Heart right ventricle (tissue), 16 donors: Measurements from ENCODE around the gene OR52B6. TPM values are rescaled to one million over a fixed set of nuclear protein-coding genes. Genes with fewer than 3 reads are reported as not detected.
"Not testable (repeated sequence)": the region's sequence is repeated elsewhere in the genome, so short reads cannot be mapped to it uniquely, and the experiment has no call there.

Source experiments
- ATAC-seq, 8 donors: fragments of 200-7000 bp; cut with Tn5 transposase; one replicate each; pipeline ENCODE4 v1.9.1; 2020; ENCODE audit warnings: mild to moderate bottlenecking in 8 of 8, moderate library complexity in 8 of 8, moderate number of reproducible peaks in 1 of 8
- DNase-seq, 2 donors: peaks; one replicate each; pipeline ENCODE4 v3.0.0-alpha.2; 2020
- H3K27ac ChIP-seq, 10 donors: fragments of 200-600 bp; sonication (generic) in 2 of 10; one replicate each; pipeline versions ENCODE4 v1.5.0 to v1.8.0; 2020 to 2022; ENCODE audit warnings: mild to moderate bottlenecking in 3 of 10
- H3K27me3 ChIP-seq, 7 donors: fragments of 200-600 bp; one replicate each; pipeline ENCODE4 v1.8.0; 2021 to 2022; ENCODE audit warnings: mild to moderate bottlenecking in 2 of 7
- H3K36me3 ChIP-seq, 9 donors: fragments of 200-600 bp; sonication (generic) in 1 of 9; one replicate each; pipeline versions ENCODE4 v1.5.0 to v1.8.0; 2020 to 2022; ENCODE audit warnings: mild to moderate bottlenecking in 2 of 9
- H3K4me1 ChIP-seq, 9 donors: fragments of 200-600 bp; sonication (generic) in 1 of 9; one replicate each; pipeline versions ENCODE4 v1.5.0 to v1.8.0; 2020 to 2022; ENCODE audit warnings: mild to moderate bottlenecking in 4 of 9
- H3K4me3 ChIP-seq, 10 donors: fragments of 200-600 bp; sonication (generic) in 2 of 10; one replicate each; pipeline versions ENCODE4 v1.5.0 to v1.8.0; 2020 to 2022; ENCODE audit warnings: mild to moderate bottlenecking in 7 of 10, moderate library complexity in 2 of 10
- H3K9me3 ChIP-seq, 11 donors: fragments of 200-600 bp in 10 of 11; sonication (generic) in 2 of 11; one replicate each; pipeline versions ENCODE4 v1.5.0 to v1.8.0; 2013 to 2022; ENCODE audit warnings: mild to moderate bottlenecking in 2 of 11, control low read depth in 1 of 11, moderate library complexity in 1 of 11
- WGBS, 2 donors: extraction: QIAGEN DNeasy Blood & Tissue Kit; methylation state at CpG; one replicate each; pipeline ENCODE4 v1.1.7; 2013; ENCODE audit warnings: inconsistent platforms in 1 of 2; 5-methylcytosine and 5-hydroxymethylcytosine counted together
- intact Hi-C, 10 donors: fragments of 100-400 bp; cut with DNase I; formaldehyde crosslinking; loops; one replicate each; pipeline versions ENCODE4 v1.11.1 to v1.14.2; 2022
- polyA plus RNA-seq, 2 donors: library from polyadenylated mRNA; stranded (reverse); fragments of 200-250 nt; gene quantifications; one replicate each; pipeline ENCODE4 v1.2.3, GENCODE V29; 2013
- total RNA-seq, 10 donors: library from RNA; stranded (reverse); fragmentation: NEBNext Ultra II Directional in 3 of 10; extraction: Animal tissue kit (Norgen Biotek cat#: 25700) in 3 of 10; gene quantifications; one replicate each; pipeline versions ENCODE4 v1.2.1 to v1.2.4, GENCODE V29; 2021 to 2023
- TF ChIP-seq, protein P1 (sequence below), 9 donors: fragments of 200-600 bp; sonication (generic) in 2 of 9; IDR thresholded peaks; one replicate each; pipeline versions ENCODE4 v1.5.0 to v1.8.0; 2021 to 2022; ENCODE audit warnings: antibody characterized with exemption in 9 of 9, mild to moderate bottlenecking in 5 of 9, moderate library complexity in 1 of 9
- donor health status: Arrhythmogenic right ventricular cardiomyopathy.
- donor health status: ischemic (EF 13 %, LVEDD 7.1; RV severe dilation, severe dysfunction).
- donor health status: healthy with polysubstance abuse.
- donor health status: DM: no; HTN: yes; CAD: no.
- donor health status: DM: no; HTN: no; CAD: no.
- donor health status: ischemic (EF 25% LVEDD 6.9; RV normal size, moderate dysfunction).
- donor health status: ischemic (EF 25% LVEDD 5.7; RV mildly dilated, moderate dysfunction).
- donor health status: healthy.
- donor health status: DM: yes; HTN: yes; CAD: no.
- donor health status: Ischemic cardiomyopathy.
- donor health status: ischemic (EF 35%, LVEDD 5.7; RV mildly dilated, moderate dysfunction).
- donor health status: nonischemic (EF 11% LVEDD 7.7; RV severe dilation, severe dysfunction).
- donor health status: DM: yes; HTN: yes; CAD: no.
- donor health status: PGD.
- donor health status: ischemic (EF 29% LVEDD 5.4; RV normal size, mild dysfunction).
- donor health status: nonischemic (EF 23%, LVEDD 6.1; RV moderate dilation, normal function).

The OR52B6 gene
- total and polyA plus RNA-seq, 12 donors = not detected

DNA sequence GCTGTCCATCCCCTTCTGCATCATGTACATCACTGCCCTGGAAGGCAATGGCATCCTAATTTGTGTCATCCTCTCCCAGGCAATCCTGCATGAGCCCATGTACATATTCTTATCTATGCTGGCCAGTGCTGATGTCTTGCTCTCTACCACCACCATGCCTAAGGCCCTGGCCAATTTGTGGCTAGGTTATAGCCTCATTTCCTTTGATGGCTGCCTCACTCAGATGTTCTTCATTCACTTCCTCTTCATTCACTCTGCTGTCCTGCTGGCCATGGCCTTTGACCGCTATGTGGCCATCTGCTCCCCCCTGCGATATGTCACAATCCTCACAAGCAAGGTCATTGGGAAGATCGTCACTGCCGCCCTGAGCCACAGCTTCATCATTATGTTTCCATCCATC is 337 bp downstream of the OR52B6 start:
- no peaks in the 10 kb centered on the region for H3K4me1 ChIP-seq
- no peak for ATAC-seq
- H3K4me3 ChIP-seq = no peak overlapping the region
- H3K27me3 ChIP-seq = no peaks in the 10 kb centered on the region
- no peak for DNase-seq
- WGBS, 2 donors = 86 to 92% methylated on average over 4 of the region's 4 CpGs
- TF ChIP-seq, protein P1, sequence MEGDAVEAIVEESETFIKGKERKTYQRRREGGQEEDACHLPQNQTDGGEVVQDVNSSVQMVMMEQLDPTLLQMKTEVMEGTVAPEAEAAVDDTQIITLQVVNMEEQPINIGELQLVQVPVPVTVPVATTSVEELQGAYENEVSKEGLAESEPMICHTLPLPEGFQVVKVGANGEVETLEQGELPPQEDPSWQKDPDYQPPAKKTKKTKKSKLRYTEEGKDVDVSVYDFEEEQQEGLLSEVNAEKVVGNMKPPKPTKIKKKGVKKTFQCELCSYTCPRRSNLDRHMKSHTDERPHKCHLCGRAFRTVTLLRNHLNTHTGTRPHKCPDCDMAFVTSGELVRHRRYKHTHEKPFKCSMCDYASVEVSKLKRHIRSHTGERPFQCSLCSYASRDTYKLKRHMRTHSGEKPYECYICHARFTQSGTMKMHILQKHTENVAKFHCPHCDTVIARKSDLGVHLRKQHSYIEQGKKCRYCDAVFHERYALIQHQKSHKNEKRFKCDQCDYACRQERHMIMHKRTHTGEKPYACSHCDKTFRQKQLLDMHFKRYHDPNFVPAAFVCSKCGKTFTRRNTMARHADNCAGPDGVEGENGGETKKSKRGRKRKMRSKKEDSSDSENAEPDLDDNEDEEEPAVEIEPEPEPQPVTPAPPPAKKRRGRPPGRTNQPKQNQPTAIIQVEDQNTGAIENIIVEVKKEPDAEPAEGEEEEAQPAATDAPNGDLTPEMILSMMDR (IDR thresholded peaks at IDR 0.05) = no peak
- no peaks in the 10 kb centered on the region for H3K9me3 ChIP-seq
- intact Hi-C loops = no loop called here
- H3K27ac ChIP-seq = no peak overlapping the region
- H3K36me3 ChIP-seq = no peaks in the 10 kb centered on the region

DNA sequence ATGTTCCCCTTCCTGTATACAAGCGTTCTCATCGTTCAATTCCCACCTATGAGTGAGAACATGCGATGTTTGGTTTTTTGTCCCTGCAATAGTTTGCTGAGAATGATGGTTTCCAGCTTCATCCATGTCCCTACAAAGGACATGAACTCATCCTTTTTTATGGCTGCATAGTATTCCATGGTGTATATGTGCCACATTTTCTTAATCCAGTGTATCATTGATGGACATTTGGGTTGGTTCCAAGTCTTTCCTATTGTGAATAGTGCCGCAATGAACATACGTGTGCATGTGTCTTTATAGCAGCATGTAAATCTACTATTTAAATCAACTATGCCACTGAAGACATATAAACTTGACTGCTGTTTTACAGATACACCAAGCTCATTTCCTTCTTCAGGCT is 3.8 kb downstream of the OR52B6 start:
- H3K27ac ChIP-seq, ATAC-seq, H3K36me3 ChIP-seq, DNase-seq, H3K4me3 ChIP-seq, H3K9me3 ChIP-seq, H3K27me3 ChIP-seq, H3K4me1 ChIP-seq, intact Hi-C loops: not testable (repeated sequence)
- 90% methylated on average over 5 of the region's 5 CpGs for WGBS, 2 donors

DNA sequence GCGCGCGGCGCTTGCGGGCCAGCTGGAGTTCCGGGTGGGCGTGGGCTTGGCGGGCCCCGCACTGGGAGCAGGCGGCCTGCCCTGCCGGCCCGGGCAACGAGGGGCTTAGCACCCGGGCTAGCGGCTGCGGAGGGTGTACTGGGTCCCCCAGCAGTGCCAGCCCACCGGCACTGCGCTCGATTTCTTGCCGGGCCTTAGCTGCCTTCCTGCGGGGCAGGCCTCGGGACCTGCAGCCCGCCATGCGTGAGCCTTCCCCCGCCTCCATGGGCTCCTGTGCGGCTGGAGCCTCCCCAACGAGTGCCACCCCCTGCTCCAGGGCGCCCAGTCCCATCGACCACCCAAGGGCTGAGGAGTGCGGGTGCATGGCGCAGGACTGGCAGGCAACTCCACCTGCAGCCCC is 9.2 kb downstream of the OR52B6 start:
- H3K27ac ChIP-seq, H3K36me3 ChIP-seq, H3K27me3 ChIP-seq, H3K4me3 ChIP-seq, DNase-seq, H3K4me1 ChIP-seq, intact Hi-C loops, H3K9me3 ChIP-seq, ATAC-seq: not testable (repeated sequence)
- WGBS, 2 donors = 98 to 99% methylated on average over 31 of the region's 31 CpGs

DNA sequence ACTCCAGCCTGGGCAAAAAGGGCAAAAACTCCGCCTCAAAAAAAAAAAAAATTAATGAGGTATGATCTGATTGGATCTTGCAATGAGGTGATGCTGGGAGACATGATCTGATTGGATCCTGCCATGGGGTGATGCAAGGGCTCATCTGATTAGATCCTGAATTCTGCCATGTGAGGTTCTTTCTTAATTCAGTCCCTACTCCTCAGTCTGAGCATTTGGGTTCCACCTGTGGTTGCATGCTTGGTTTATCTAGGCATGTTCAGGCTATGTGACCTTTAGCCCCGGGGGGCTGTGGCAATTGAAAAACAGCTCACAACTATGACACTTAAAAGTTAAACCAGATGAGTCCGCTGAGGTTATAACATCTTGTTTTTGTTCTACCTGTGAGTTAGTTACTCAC is 10.9 kb downstream of the OR52B6 start:
- no peak for ATAC-seq
- TF ChIP-seq, protein P1 (IDR thresholded peaks at IDR 0.05) = no peak
- no peak for DNase-seq
- Histone ChIP-seq H3K27me3 (no peaks in the 10 kb centered on the region), H3K9me3 (no peaks in the 10 kb centered on the region), H3K27ac (no peak overlapping the region), H3K36me3 (no peaks in the 10 kb centered on the region), H3K4me3 (no peak overlapping the region), H3K4me1 (peaks cover 0 to 5% (median under 1%) of the 10 kb centered on the region in 9 donors)
- intact Hi-C loops = no loop called here
- 64 to 90% methylated on average over 3 of the region's 3 CpGs for WGBS, 2 donors

DNA sequence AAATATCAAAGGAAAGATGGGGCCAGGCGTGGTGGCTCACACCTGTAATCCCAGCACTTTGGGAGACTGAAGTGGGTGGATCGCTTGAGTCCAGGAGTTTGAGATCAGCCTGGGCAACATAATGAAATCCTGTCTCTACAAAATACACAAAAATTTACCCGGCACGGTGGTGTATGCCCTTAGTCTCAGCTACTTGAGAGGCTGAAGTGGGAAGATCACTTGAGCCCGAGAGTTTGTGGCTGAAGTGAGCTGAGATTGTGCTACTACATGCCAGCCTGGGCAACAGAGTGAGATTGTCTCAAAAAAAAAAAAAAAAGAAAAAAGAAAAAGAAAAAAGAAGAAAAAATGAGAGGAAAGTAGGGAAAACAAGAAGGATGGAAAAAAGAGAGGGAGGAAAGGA is 11.9 kb downstream of the OR52B6 start:
- H3K36me3 ChIP-seq = no peaks in the 10 kb centered on the region
- intact Hi-C loops = no loop called here
- H3K4me1 ChIP-seq = peaks cover 0 to 15% (median 7%) of the 10 kb centered on the region in 9 donors
- no peak overlapping the region for H3K4me3 ChIP-seq
- TF ChIP-seq, protein P1 (IDR thresholded peaks at IDR 0.05) = no peak
- ATAC-seq (no peak), DNase-seq (no peak)
- 87 to 94% methylated on average over 5 of the region's 5 CpGs for WGBS, 2 donors
- no peaks in the 10 kb centered on the region for H3K9me3 ChIP-seq
- H3K27me3 ChIP-seq = no peaks in the 10 kb centered on the region
- no peak overlapping the region for H3K27ac ChIP-seq

DNA sequence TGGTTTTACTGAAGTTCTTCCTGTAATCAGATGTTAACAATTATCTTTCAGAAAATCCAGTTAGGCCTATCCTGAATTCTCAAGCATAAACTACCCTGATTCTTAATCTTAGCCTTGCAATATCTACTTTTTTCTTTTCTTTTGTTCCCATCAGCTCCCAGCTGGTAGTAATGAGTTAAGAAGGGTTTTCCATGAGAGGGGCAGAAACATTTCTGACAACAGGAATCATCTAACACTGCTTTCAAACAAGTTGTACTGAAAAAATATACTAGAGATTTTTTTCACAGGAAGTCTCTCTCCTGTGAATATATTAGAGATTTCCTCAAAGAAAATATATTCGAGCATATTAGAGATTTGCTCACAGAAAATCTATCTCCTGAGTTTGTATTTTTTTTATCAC is 12.5 kb downstream of the OR52B6 start:
- Histone ChIP-seq H3K27me3 (no peaks in the 10 kb centered on the region), H3K4me3 (no peak overlapping the region), H3K4me1 (peaks cover 0 to 20% (median 7%) of the 10 kb centered on the region in 9 donors), H3K36me3 (no peaks in the 10 kb centered on the region), H3K27ac (no peak overlapping the region), H3K9me3 (no peaks in the 10 kb centered on the region)
- WGBS, 2 donors = 46 to 53% methylated on average over 1 of the region's 1 CpG
- ATAC-seq (no peak), DNase-seq (no peak)
- intact Hi-C loops = no loop called here
- TF ChIP-seq, protein P1 (IDR thresholded peaks at IDR 0.05) = no peak
